GM13977 (cell line): ENCODE measurements around the gene ARHGAP10.

Experiments
- DNase-seq: peaks from one replicate; pipeline ENCODE4 v3.0.0; 2012; ENCODE audit warnings: low spot score
- in situ Hi-C: fragments of 300-500 bp; cut with MboI; formaldehyde crosslinking; loops from one replicate; pipeline ENCODE4 v1.12.0; 2022; ENCODE audit warnings: low sequenced_read_pairs, low pct_unique_long_range_greater_than_20kb, mixed read lengths, inconsistent platforms; ENCODE audit not compliant: unreplicated experiment
- TF ChIP-seq, protein P1 (sequence below): IDR thresholded peaks from 2 replicates; pipeline ENCODE4 v1.5.1; 2012; ENCODE audit warnings: mild to moderate bottlenecking, control low read depth; ENCODE audit not compliant: insufficient read depth; ENCODE audit errors: extremely low read depth, missing control alignments

Gene ARHGAP10

DNA sequence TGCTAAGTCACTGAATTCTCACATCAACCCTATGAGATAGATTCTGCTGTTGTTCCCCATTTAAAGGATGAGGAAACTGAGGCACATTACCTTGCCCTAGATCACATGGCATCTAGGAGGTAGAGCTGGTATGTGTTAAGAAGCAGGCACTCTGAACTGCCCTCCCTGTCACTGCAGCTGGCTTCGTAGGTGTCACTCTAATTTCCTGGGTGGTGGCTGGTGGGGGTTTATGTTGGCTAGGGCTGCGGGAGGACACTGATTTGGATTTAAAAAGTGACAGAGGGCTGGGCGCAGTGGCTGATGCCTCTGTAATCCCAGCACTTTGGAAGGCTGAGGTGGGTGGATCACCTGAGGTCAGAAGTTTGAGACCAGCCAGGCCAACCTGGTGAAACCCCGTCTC lies 93.0 kb downstream of the ARHGAP10 start:
- no peak for DNase-seq
- TF ChIP-seq, protein P1, sequence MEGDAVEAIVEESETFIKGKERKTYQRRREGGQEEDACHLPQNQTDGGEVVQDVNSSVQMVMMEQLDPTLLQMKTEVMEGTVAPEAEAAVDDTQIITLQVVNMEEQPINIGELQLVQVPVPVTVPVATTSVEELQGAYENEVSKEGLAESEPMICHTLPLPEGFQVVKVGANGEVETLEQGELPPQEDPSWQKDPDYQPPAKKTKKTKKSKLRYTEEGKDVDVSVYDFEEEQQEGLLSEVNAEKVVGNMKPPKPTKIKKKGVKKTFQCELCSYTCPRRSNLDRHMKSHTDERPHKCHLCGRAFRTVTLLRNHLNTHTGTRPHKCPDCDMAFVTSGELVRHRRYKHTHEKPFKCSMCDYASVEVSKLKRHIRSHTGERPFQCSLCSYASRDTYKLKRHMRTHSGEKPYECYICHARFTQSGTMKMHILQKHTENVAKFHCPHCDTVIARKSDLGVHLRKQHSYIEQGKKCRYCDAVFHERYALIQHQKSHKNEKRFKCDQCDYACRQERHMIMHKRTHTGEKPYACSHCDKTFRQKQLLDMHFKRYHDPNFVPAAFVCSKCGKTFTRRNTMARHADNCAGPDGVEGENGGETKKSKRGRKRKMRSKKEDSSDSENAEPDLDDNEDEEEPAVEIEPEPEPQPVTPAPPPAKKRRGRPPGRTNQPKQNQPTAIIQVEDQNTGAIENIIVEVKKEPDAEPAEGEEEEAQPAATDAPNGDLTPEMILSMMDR, result no peak
- in situ Hi-C loops, result no loop called here

DNA sequence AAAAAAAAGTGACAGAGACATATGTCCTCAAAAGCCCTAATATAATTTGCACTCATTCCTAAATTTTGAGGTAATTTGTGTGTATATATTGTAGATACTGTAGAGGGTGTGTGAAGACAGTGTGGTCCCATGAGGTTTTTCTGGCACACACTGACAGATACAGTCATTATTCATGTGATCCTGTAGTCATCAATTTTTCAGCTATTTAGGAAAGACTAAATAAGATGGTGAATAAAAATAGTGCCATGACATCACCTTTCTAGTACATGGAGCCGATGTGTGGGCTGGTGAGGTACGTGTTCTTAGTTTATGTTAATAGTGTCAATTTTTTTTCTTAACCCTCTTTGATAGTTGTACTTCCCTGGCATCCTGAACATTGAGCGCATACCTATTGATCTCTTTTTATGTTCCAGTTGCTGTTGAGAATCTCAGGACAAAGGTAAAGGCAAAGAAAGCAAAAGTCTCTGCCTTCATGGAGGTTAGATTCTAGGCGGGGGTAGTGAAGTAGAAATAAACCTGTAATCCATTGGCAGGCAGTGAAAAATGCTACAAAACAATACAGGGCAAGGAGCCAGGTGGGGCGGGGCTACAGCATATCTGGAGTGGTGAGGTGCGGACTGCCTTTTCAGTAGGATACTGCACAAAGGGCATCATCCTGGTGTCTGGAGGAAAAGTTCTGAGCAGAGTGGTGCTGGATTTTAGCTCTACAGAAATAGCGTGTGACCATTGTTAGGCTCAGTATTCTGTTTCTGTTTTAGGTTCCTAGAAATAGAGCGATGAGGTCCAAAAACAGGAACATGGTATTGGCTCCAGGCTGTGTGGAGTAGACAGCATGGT lies 93.8 kb downstream of the ARHGAP10 start:
- in situ Hi-C loops, result no loop called here
- TF ChIP-seq, protein P1, result no peak
- DNase-seq, result no peak

DNA sequence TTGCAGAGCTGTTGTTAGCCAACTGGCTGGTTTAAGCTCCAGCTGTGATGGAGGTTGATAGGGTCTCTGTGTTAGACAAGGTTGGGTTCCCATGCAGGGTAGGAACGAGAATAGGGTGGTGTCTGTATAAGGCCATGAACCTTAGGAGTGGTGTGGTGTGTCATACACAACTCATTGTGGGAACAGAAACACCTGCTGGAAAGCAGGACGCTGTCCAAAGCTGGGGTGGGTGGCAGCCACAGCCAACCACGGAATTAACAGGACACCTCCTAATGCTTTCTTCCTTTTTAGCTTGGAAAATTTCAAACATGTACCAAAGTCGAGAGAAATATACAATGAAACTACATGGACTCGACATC lies 94.4 kb downstream of the ARHGAP10 start:
- in situ Hi-C loops, result no loop called here
- DNase-seq, result no peak
- TF ChIP-seq, protein P1, result no peak

DNA sequence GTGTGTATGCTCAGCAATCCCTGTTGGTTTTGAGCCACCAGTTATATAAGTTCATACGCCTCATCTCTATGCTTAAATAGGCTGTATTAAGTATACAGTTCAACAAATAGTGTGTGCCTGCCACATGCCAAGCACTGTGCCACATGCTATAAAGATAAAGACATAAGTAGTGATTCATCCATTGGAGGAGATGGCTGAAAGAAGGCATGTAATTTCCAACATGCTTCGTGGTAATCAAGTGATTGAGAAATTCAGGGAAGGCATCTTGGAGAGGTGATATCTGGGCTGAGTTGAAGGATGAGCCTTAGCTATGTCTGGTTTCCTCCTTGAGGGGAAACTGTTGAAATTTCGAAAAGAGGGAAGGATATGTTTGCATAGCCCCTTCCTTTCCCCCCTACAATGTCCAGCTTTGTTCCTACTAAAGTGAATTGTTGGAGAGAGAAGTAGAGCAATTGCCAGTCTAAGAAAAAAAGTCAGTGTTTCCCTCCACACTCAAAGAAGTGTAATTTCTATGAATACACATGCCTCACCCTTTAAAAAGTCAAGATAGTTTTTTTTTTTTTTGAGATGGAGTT lies 96.5 kb downstream of the ARHGAP10 start:
- TF ChIP-seq, protein P1, result no peak
- in situ Hi-C loops, result no loop called here
- DNase-seq, result no peak

DNA sequence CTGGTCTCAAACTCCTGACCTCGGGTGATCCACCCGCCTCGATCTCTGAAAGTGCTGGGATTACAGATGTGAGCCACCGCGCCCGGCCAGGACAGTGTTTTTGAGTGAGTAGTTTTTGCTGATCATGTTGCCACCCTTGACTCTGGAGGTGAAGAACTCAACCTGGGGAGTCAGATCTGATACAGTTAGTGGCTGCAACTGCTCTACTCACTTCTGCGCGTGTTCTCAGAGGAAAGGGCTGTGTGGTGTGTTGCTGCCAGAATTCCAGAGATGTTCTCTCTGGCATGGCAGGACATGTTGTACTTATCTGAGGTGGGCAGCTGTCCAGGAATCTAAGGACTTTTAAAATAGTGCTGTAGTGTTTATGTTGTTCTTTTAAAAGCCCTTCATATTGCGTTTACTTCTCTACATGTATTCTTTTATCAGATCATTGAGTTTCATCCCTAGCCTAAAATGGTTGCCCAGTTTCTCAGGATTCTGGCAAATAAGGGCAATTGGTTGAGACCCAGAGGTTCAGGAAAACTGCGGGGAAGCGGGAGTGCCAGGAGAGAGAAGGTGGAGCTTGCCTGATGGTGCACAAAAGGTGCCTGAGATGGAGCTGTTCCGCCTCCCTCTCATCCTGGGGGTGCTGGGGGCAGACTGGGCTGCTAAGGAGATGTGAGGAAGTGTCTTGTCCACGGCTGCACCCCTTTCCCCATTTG lies 97.7 kb downstream of the ARHGAP10 start:
- in situ Hi-C loops, result no loop called here
- no peak for DNase-seq
- TF ChIP-seq, protein P1, result no peak

DNA sequence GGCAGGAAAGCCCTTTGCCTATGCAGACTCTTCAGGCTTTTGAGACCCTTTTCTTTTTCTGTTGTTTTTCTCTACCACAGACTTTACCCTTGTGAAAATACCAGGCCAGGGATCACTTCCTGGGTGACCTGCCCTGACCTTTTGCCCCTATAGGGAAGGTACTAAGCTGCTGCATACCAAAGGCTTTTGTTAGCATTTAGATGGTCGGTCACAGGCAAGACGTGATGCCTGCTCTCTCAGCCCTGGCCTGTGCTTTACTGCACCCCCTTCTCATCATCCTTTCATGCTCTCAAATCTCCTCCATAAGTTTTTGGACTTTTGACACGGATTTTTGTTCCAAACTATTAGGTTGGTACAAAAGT lies 98.2 kb downstream of the ARHGAP10 start:
- DNase-seq, result no peak
- in situ Hi-C loops, result no loop called here
- TF ChIP-seq, protein P1, result no peak
